Prostate gland (tissue), 2 donors: ENCODE data around the gene HRK. TPM values are rescaled to one million over a fixed set of nuclear protein-coding genes. Genes with fewer than 3 reads are reported as not detected.

Experiments used
- DNase-seq: peaks from one replicate; pipeline ENCODE4 v3.0.0-alpha.2; 2019; ENCODE audit warnings: low spot score
- H3K27ac ChIP-seq, 2 donors: fragments of 200-600 bp; sonication (generic); 2 replicates each; pipeline ENCODE4 v1.5.1; 2017 to 2019
- H3K27me3 ChIP-seq: fragments of 200-600 bp; sonication (generic); replicated peaks from 2 replicates; pipeline ENCODE4 v1.5.1; 2019; ENCODE audit not compliant: insufficient read depth
- H3K36me3 ChIP-seq, 2 donors: fragments of 200-600 bp; sonication (generic); 1 replicate in 1 of 2; 2 replicates in 1 of 2; pipeline versions ENCODE4 v1.5.1 to v1.8.1; 2017 to 2019
- H3K4me1 ChIP-seq: fragments of 200-600 bp; sonication (generic); replicated peaks from 2 replicates; pipeline ENCODE4 v1.5.1; 2019
- H3K4me3 ChIP-seq, 2 donors: fragments of 200-600 bp; sonication (generic); 2 replicates each; pipeline ENCODE4 v1.5.1; 2017 to 2019
- H3K9me3 ChIP-seq: fragments of 200-600 bp; sonication (generic); 2 replicates; pipeline ENCODE4 v1.5.1; 2017
- CTCF ChIP-seq, 4 experiments: fragments of 200-600 bp in 2 of 4; fragments of 450-650 bp in 2 of 4; sonication (generic) in 2 of 4; IDR thresholded peaks; 1 replicate in 3 of 4; 2 replicates in 1 of 4; pipeline ENCODE4 v1.5.1; 2016 to 2019; ENCODE audit warnings: antibody characterized with exemption in 4 of 4, mild to moderate bottlenecking in 2 of 4, moderate library complexity in 2 of 4
- POLR2A ChIP-seq: fragments of 450-650 bp; IDR thresholded peaks from one replicate; pipeline ENCODE4 v1.6.1; 2016; ENCODE audit warnings: antibody characterized with exemption, mild to moderate bottlenecking
- POLR2AphosphoS5 ChIP-seq: sonication (generic); formaldehyde crosslinking; IDR thresholded peaks from one replicate; pipeline ENCODE4 v1.6.1; 2017; ENCODE audit warnings: antibody characterized with exemption
- WGBS: methylation state at CpG from one replicate; pipeline ENCODE4 v1.1.5; 2018; 5-methylcytosine and 5-hydroxymethylcytosine counted together
- intact Hi-C: fragments of 100-400 bp; cut with DNase I; formaldehyde crosslinking; loops from one replicate; pipeline ENCODE4 v1.14.2; 2022
- total RNA-seq, 2 donors: library from RNA; depleted of rRNA; stranded (reverse); fragments of >200 nt; gene quantifications; one replicate each; pipeline ENCODE4 v1.1.0, GENCODE V29; 2016

HRK gene
- total RNA-seq, 2 donors from 2014 or later: 4.9 TPM; not detected in 1

GRCh38 chr12:116807546-116807945 lies 73.7 kb downstream of the HRK start:
- H3K4me3 ChIP-seq: no peak overlapping the region
- H3K9me3 ChIP-seq: no peaks in the 10 kb centered on the region
- no peaks in the 10 kb centered on the region for H3K36me3 ChIP-seq
- 95% methylated on average over 6 of the region's 6 CpGs for WGBS
- no peak for DNase-seq
- H3K27me3 ChIP-seq: no peaks in the 10 kb centered on the region
- no peaks in the 10 kb centered on the region for H3K4me1 ChIP-seq
- intact Hi-C loops: no loop called here
- TF ChIP-seq CTCF (IDR thresholded peaks at IDR 0.05): no peak
- TF ChIP-seq POLR2AphosphoS5: no peak
- TF ChIP-seq POLR2A: no peak
- H3K27ac ChIP-seq: no peak overlapping the region

- 78% methylated on average over 10 of the region's 10 CpGs for WGBS
- H3K27ac ChIP-seq: no peak overlapping the region
- intact Hi-C loops: no loop called here
- TF ChIP-seq POLR2A (no peak), CTCF (IDR thresholded peaks at IDR 0.05) (no peak), POLR2AphosphoS5 (no peak)
- H3K27me3 ChIP-seq: no peaks in the 10 kb centered on the region
- no peaks in the 10 kb centered on the region for H3K36me3 ChIP-seq
- no peaks in the 10 kb centered on the region for H3K9me3 ChIP-seq
- no peak for DNase-seq
- H3K4me1 ChIP-seq: no peaks in the 10 kb centered on the region
- no peak overlapping the region for H3K4me3 ChIP-seq
Measured at GRCh38 chr12:116806845-116807440, 74.3 kb downstream of the HRK start.

Other genes with a start within 250 kb of the HRK start
- 10 to 100 TPM; 12.9 to 21.0 TPM for gene SPRING1, start 143.4 kb downstream of the HRK start, total RNA-seq
- gene RNFT2, start 143.1 kb downstream of the HRK start, total RNA-seq: 1 to 10 TPM in 1 of 2 donors, under 1 TPM in 1; 0.32 to 4.7 TPM
- gene FBXW8, start 29.5 kb upstream of the HRK start, total RNA-seq: 10 to 100 TPM; 20.8 to 26.7 TPM
- 10 to 100 TPM; 11.8 to 32.4 TPM for gene TESC, start 218.0 kb upstream of the HRK start, total RNA-seq